Hepatocyte (in vitro differentiated cells): ENCODE data around the gene RHBDL2. TPM values are rescaled to one million over a fixed set of nuclear protein-coding genes. Genes with fewer than 3 reads are reported as not detected.

Experiments used
- DNase-seq: peaks from one replicate; pipeline ENCODE4 v3.0.0-alpha.2; 2016; ENCODE audit warnings: low spot score
- H2AFZ ChIP-seq: fragments of 200-600 bp; sonication (generic); 2 replicates; pipeline ENCODE4 v1.6.0; 2016; ENCODE audit warnings: antibody characterized with exemption, mild to moderate bottlenecking
- H3K27ac ChIP-seq: fragments of 200-600 bp; sonication (generic); 2 replicates; pipeline ENCODE4 v1.5.1; 2016; ENCODE audit warnings: mild to moderate bottlenecking
- H3K27me3 ChIP-seq: fragments of 200-600 bp; sonication (generic); 2 replicates; pipeline ENCODE4 v1.6.1; 2016
- H3K36me3 ChIP-seq: fragments of 200-600 bp; sonication (generic); replicated peaks from 2 replicates; pipeline ENCODE4 v1.5.1; 2016; ENCODE audit warnings: low read depth; ENCODE audit not compliant: insufficient read depth
- H3K4me1 ChIP-seq: fragments of 200-600 bp; sonication (generic); 2 replicates; pipeline ENCODE4 v1.5.1; 2016; ENCODE audit warnings: mild to moderate bottlenecking, moderate library complexity; ENCODE audit not compliant: insufficient read depth
- H3K4me2 ChIP-seq: fragments of 200-600 bp; sonication (generic); 2 replicates; pipeline ENCODE4 v1.6.0; 2016
- H3K4me3 ChIP-seq: fragments of 200-600 bp; sonication (generic); 2 replicates; pipeline ENCODE4 v1.5.1; 2016; ENCODE audit warnings: mild to moderate bottlenecking
- H3K79me2 ChIP-seq: fragments of 200-600 bp; sonication (generic); 2 replicates; pipeline ENCODE4 v1.6.0; 2017; ENCODE audit warnings: mild to moderate bottlenecking
- H3K9me2 ChIP-seq: fragments of 200-600 bp; sonication (generic); replicated peaks from 2 replicates; pipeline ENCODE4 v1.6.0; 2017; ENCODE audit warnings: mild to moderate bottlenecking; ENCODE audit not compliant: insufficient read depth
- H3K9me3 ChIP-seq: fragments of 200-600 bp; sonication (generic); 2 replicates; pipeline ENCODE4 v1.5.1; 2016; ENCODE audit warnings: low read depth, mild to moderate bottlenecking
- H4K20me1 ChIP-seq: fragments of 200-600 bp; sonication (generic); 2 replicates; pipeline ENCODE4 v1.6.0; 2016; ENCODE audit warnings: mild to moderate bottlenecking; ENCODE audit not compliant: insufficient read depth, poor library complexity, severe bottlenecking
- CTCF ChIP-seq: fragments of 200-600 bp; sonication (generic); IDR thresholded peaks from 2 replicates; pipeline ENCODE4 v1.5.1; 2016; ENCODE audit warnings: antibody characterized with exemption, mild to moderate bottlenecking; ENCODE audit not compliant: poor library complexity
- EZH2 ChIP-seq: fragments of 200-600 bp; sonication (generic); IDR thresholded peaks from 2 replicates; pipeline ENCODE4 v1.6.1; 2016; ENCODE audit warnings: antibody characterized with exemption, mild to moderate bottlenecking, borderline replicate concordance
- EZH2phosphoT487 ChIP-seq: fragments of 200-600 bp; sonication (generic); IDR thresholded peaks from one replicate; pipeline ENCODE4 v1.6.1; 2018; ENCODE audit warnings: antibody characterized with exemption, mild to moderate bottlenecking, low read depth, moderate library complexity; ENCODE audit not compliant: unreplicated experiment, severe bottlenecking
- WGBS: methylation state at CpG from one replicate; pipeline ENCODE4 v1.1.6; 2016; ENCODE audit warnings: low lambda C conversion rate; ENCODE audit errors: missing lambda C conversion rate; 5-methylcytosine and 5-hydroxymethylcytosine counted together
- polyA plus RNA-seq: library from polyadenylated mRNA; unstranded; fragments of >200 nt; fragmentation: Nextera tagmentation; extraction: Ambion mirVana; gene quantifications from 2 replicates; pipeline ENCODE4 v1.2.1, GENCODE V29; 2016
- total RNA-seq: library from RNA; depleted of rRNA; stranded (reverse); fragments of >200 nt; gene quantifications from 2 replicates; pipeline ENCODE4 v1.2.3, GENCODE V29; 2014

Gene RHBDL2
- total and polyA plus RNA-seq, 2 experiments from 2014 or later = 0.57 to 0.77 TPM

DNA sequence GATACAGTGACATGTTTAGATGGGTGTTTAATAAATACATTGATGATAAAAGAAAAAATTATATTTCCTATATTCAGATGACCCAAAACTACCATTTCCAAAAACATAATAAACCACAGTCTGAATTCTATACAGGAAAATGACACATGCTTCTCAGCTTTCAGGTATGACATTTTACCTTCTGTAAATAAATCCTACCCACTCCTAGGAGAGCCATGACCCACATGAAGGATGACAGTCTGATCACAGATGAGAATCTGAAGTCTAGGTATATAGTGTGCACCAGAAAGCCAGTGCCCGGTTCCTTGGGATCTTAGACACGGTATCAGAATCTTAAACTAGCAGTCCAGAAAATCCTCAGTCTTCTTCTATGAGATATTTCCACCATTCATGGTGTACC is 56.5 kb downstream of the RHBDL2 start:
- no peak for TF ChIP-seq EZH2
- TF ChIP-seq CTCF = no peak
- no peak for TF ChIP-seq EZH2phosphoT487
- Histone ChIP-seq H3K36me3 (no peaks in the 10 kb centered on the region), H3K4me1 (no peaks in the 10 kb centered on the region), H3K9me3 (no peaks in the 10 kb centered on the region), H3K27me3 (no peaks in the 10 kb centered on the region), H2AFZ (no peak overlapping the region), H3K27ac (no peak overlapping the region), H3K4me2 (no peak overlapping the region), H4K20me1 (no peaks in the 10 kb centered on the region), H3K9me2 (no peaks in the 10 kb centered on the region), H3K79me2 (no peaks in the 10 kb centered on the region), H3K4me3 (no peak overlapping the region)
- 98% methylated on average over 2 of the region's 2 CpGs for WGBS
- no peak for DNase-seq

- no peak within 1 kb of the TSS for H2AFZ ChIP-seq
- no peaks in the 10 kb centered on the region for H3K9me2 ChIP-seq
- no peaks in the 10 kb centered on the region for H4K20me1 ChIP-seq
- H3K27ac ChIP-seq = no peak within 1 kb of the TSS
- H3K4me2 ChIP-seq = no peak within 1 kb of the TSS
- TF ChIP-seq CTCF = no peak
- TF ChIP-seq EZH2 = no peak
- TF ChIP-seq EZH2phosphoT487 = no peak
- H3K36me3 ChIP-seq = no peaks in the 10 kb centered on the region
- no peak within 1 kb of the TSS for H3K4me3 ChIP-seq
- DNase-seq = no peak
- no peaks in the 10 kb centered on the region for H3K27me3 ChIP-seq
- no peaks in the 10 kb centered on the region for H3K79me2 ChIP-seq
- no peaks in the 10 kb centered on the region for H3K4me1 ChIP-seq
- no peaks in the 10 kb centered on the region for H3K9me3 ChIP-seq
These were observed 60.1 kb downstream of the RHBDL2 start, which contains the start of gene GJA9 for GRCh38 chr1:38881487-38881886. Gene GJA9, minus strand, starts transcription at chr1:38881587. Its CDS starts 5,489 bp downstream, at chr1:38876098.

DNA sequence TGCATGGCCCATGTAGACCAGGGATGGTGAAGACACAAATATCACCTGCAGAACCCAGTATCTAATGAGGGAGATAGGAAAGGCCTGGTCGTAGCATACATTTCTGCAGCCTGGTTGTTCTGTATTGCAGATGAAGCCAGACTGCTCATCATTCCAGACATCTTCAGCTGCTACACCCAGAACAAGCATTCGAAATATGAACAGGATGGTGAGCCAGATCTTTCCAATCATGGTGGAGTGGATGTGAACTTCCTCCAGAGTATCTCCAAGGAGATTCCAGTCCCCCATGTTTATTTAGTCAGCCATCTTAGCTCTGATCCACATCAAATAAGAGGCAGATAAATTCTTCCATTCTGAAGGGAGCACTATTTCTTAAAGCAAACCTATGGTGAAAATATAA is 65.8 kb downstream of the RHBDL2 start:
- H3K79me2 ChIP-seq = peaks cover 25% of the 10 kb centered on the region
- no peaks in the 10 kb centered on the region for H3K9me3 ChIP-seq
- no peak overlapping the region for H3K4me2 ChIP-seq
- H3K4me1 ChIP-seq = peaks cover 12% of the 10 kb centered on the region
- DNase-seq = no peak
- no peaks in the 10 kb centered on the region for H4K20me1 ChIP-seq
- H2AFZ ChIP-seq = no peak overlapping the region
- no peaks in the 10 kb centered on the region for H3K27me3 ChIP-seq
- 91% methylated on average over 2 of the region's 2 CpGs for WGBS
- no peaks in the 10 kb centered on the region for H3K36me3 ChIP-seq
- no peak overlapping the region for H3K27ac ChIP-seq
- H3K9me2 ChIP-seq = no peaks in the 10 kb centered on the region
- H3K4me3 ChIP-seq = no peak overlapping the region
- TF ChIP-seq CTCF (no peak), EZH2phosphoT487 (no peak), EZH2 (no peak)
